Hindlimb muscle (tissue), 1 donor: ENCODE results near the gene OMD. TPM values are rescaled to one million over a fixed set of nuclear protein-coding genes. Genes with fewer than 3 reads are reported as not detected.
A peak's percentile ranks its signal among the peaks of the same experiment; 100 is the strongest.

Source experiments
- DNase-seq: peaks from one replicate; pipeline ENCODE4 v3.0.0-alpha.2; 2013
- polyA plus RNA-seq: library from polyadenylated mRNA; unstranded; fragments of 120-200 nt; gene quantifications from one replicate; pipeline ENCODE4 v1.2.1, GENCODE V29; 2013; ENCODE audit not compliant: insufficient read length

OMD gene, protein sequence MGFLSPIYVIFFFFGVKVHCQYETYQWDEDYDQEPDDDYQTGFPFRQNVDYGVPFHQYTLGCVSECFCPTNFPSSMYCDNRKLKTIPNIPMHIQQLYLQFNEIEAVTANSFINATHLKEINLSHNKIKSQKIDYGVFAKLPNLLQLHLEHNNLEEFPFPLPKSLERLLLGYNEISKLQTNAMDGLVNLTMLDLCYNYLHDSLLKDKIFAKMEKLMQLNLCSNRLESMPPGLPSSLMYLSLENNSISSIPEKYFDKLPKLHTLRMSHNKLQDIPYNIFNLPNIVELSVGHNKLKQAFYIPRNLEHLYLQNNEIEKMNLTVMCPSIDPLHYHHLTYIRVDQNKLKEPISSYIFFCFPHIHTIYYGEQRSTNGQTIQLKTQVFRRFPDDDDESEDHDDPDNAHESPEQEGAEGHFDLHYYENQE
- 2.7 TPM for polyA plus RNA-seq

DNA sequence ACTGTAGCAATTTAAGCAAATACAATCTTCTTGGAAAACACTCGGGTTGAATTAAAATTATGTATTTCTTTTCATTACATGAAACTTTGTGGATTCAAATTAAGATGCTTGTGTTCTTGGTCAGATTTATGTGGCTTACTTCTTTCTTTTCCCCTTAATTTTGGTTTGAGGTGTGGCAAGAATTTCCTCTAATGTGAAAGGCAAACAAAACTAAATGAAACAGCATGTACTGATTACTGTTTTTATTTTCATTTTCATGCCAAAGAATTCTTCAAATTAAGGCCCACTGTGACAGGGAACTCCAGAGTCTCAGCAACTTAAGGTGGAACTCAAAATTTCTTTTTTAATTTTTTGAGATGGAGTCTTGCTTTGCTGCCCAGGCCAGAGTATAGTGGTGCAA, at the start of gene OMD:
TSS of gene OMD (minus strand) at position 132 of the 400 bp plus-strand sequence. CDS start 6,913 bp downstream, outside the sequence.
- no peak for DNase-seq

DNA sequence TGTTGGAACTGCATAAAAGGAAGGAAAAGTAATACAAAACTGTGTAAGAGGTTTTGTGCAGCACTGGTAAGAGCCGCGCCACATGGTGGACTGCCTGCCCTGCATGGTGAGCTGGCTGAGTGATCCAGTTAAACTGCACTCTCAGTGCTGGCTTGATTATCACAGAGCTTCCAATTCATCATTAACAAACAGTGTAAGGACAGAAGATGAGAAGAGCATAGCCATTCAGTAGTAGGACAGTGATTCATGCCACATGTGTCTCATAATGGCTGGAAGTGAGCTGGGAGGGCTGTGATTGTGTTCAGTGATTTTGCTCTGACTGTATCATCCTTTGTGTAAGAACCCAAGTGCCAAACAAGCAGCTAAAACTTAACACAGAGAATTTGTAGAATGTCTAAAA, 43.9 kb upstream of the OMD start:
- no peak for DNase-seq

DNA sequence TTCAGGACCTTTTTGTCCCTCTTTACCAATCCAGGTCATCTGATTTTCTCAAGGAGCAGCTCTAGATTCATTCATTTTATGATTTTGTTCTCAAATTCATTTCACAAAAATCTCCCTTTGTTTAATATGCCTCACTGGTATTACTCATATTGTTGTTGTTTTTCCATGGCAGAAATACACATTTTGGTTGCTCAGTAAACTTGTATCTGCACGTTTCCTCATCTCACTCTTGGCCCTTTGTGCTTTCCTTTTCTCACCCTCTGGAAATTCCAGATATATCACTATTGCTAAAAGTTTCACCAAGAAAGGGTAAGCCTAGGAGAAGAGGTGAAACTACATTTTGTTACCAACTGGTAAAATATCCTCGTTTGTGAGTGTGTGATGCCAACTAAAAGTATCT, 43.2 kb upstream of the OMD start:
- no peak for DNase-seq

DNA sequence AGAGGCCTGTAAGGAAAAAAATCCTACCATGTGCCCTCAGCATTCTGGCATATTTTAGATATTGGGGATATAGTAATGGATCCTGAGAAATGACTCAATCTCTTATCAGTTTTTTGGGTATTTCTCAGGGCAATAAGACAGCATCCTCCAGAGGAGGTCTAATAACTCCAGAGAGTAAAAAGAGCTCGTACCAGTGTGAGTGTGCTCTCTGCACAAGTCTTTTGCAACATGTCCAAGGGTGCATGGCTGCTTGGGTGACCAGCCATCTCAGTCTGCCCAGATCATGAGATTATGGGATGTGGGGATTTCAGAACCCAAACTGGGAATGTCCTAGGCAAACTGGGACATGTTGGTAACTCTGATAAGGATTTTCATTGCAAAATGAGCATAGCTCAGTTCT, 42.8 kb upstream of the OMD start:
- no peak for DNase-seq

DNA sequence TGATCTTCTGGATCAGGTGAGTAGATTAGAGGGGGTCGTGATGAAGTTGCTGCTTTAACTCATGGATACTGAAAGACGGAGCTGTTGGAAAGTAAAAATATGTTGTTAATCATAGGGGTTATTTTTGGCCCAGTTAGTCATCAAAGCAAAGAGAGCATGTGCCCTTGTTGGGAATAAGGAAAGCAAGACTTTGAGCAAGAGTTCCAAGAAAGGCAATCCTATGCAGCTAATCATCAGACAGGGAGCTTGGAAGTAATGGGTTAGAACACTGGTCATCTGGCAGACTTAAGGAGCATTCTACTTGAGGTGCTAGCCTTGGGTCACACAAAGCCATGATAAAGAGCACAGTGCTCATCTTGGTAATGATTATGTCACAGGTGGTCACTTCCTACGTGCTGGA, 39.7 kb upstream of the OMD start:
- no peak for DNase-seq

DNA sequence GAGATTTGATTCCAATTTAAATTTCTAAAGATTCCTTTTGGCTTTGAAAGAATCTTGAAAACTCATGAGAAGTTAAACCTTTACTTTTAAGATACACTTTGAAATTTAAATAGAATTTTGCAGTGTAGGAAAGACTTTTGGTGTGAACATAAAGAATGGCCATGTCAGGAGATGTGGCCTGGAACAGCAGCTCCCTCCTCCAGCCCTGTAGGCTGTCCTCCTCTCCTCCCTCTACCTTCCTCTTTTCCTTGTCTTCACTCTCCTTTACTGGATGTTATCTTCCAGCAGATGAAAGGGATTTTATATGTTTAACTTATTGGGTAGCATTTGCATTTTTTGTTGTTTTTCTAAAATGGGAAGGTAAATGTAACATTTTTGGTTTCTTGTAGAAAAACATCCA, 39.1 kb upstream of the OMD start:
- DNase-seq: no peak

DNA sequence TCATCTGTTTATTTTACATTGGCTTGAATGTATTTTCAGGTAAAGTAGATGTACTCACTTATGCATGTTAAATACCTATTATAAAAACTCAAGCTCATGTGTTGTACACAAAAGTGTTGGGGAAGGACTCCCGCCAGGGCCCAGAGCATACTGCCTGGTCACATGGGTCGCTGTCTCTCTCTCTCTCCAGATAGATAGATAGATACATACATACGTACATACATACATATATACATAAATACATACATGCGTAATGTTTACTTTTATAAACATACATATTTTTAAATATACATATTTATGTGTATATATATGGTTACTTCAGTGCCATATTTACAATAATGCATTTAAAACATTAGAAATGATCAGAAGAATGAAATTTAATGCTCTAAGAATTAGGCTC, 33.3 kb upstream of the OMD start:
- no peak for DNase-seq

DNA sequence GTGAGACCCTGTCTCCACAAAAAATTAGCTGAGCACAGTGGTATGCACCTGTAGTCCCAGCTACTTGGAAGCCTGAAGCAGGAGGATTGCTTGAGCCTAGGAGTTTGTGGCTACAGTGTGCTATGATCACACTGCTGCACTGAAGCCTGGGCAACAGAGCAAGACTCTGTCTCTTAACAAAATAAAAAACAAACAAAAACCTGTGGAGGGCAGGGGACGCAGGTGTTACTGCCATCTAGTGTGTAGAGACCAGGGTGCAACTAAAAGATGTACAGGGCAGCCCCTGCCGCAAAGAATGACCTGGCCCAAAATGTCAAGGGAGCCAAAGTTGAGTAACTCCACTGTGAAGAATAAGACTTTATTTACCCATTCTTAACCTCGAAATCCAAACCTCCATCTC, 30.9 kb upstream of the OMD start:
- no peak for DNase-seq

DNA sequence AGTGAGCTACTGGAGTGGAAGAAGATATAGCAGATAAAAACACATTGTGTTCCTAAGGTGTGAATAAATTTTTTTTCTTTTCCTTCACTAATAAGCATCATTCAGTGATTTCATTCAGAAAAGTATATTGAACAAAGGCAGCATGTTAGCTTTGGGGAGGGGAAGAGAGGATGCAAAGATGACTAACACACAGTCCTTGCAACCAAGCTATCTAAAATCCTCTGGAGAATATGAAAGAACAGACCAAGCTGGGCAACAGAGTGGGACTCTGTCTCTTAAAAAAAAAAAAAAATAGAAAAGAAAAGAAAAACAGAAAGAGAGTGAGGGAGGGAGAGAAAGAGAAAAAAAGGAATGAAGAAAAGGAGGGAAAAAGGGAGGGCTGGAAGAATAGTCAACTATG, 22.3 kb upstream of the OMD start:
- no peak for DNase-seq

DNA sequence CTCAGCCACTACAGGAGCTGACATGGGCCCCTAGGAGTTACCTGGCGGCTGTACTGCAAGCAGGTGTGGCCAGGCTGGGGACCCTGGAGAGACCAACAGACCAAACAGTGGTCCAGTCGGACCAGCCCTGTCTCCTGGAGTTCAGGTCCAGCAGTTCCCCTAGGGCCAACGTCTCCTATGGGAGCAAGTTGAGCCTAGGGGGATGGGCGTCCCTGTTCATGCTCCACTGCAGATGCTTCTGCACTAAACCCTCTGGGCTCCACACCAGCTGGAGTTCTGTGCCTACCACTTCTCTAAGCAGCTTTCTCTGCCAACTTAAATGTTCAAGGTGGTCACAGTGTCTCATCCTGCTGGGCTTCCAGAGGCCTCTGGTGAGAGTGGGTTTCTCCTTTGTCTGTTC, 20.6 kb upstream of the OMD start:
- no peak for DNase-seq

DNA sequence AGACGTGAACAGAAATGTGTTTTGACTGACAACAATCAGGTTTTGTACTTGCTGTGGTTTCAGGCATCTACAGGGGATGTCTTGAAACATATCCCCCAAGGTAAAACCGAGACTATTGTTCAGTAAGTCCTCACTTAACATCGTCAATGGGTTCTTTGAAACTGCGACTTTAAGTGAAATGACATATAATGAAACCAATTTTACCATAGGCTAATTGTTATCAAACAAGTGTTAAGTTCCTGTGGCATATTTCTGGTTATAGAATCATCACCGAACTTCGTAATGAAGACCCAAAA, 16.4 kb upstream of the OMD start:
- no peak for DNase-seq

DNA sequence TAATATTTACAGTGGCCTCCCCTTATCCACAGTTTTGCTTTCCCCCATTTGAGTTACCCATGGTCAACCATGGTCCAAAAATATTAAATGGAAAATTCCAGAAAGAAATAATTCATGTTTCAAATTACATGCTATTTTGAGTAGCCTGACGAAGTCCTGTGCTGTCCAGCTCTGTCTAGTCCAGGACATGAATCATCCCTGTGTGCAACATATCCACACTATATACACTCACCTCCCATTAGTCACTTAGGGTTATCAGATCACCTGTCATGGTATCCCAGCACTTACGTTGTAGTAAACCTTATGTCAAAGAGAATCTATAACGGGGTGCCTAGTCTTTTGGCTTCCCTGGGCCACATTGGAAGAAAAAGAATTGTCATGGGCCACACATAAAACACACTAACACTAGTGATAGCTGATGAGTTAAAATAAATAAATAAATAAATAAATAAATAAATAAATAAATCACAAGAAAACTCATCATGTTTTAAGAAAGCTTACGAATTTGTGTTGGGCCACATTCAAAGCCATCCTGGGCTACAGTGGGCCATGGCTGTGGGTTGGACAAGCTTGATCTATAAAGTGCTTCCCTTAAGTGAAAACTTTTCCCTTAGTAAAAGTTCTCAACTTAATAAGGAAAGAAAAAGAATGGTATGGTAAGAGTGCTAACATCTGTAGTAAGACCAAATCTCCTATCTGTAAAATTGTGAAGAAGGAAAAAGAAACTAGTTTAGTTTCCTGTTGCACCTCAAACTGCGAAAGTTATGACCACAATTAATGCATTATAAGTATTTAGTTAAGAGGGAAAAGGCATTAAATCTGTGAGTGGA, 15.9 kb upstream of the OMD start:
- no peak for DNase-seq

DNA sequence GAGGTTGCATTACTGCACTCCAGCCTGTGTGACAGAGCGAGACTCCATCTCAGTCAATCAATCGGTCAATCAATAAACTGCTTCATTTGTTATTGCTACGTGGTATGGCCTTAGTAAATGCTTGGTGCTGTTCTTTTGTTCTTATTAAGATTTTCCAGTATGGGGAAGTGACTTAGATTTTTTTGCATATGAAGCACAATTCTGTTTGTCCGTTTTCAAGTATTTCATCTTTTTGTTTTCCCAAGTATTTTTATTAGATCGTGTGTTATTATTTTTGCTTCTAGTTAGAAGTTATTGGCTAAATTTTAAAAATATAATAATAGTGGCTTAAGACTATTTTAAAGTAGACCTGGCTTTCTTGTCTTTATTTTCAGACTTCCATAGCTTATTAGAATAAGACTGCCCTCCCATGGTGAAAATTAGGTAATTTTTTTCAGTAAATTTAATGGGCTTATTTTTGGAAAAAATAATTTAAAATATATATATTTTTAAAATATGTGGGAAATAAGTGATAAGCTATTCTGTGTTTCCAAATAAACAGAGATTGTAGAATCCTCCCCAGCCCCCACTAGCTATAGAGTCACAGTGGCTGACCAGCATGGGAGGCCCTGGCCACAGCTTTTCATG, 14.7 kb upstream of the OMD start:
- DNase-seq: no peak

DNA sequence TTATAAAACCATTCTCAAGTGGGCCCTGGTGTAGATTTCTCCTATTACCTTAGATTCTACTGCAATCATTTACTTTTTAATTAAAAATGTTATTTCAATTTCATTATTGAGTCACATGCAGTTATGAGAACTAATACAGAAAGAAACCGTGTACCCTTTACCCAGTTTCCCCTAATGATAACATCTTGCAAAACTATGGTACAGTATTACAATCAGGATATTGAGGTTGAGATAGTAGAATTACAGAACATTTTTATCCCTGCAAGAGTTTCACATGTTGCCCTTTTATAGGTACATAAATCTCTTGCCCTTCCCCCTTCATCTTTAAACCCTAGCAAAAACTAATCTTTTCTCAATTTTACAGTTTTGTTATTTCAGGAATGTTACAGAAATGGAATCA, 11.0 kb upstream of the OMD start:
- no peak for DNase-seq

DNA sequence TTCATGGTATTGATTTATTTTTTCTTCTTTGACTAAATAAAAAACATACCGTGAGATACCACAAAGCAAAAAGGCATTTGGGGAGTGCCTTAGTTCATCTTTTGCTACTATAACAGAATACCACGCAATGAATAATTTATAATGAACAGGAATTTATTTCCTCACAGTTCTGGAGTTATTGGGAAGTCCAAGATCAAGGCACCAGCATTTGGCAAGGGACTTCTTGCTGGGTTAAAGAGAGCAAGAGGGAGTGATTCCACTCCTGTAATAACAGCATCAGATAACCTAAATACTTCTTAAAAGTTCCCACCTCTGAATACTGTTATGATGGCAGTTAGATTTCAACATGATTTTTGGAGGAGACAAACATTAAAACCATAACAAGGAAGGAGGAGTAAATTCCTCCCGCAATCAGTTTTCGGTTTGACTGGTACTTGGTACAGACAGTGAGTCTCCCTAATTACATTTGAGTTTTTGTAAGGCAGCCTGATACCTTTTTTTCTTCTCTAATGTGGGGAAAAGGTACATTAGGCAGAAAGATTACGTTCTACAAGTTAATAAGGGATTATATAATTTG, 8.8 kb upstream of the OMD start:
- no peak for DNase-seq

DNA sequence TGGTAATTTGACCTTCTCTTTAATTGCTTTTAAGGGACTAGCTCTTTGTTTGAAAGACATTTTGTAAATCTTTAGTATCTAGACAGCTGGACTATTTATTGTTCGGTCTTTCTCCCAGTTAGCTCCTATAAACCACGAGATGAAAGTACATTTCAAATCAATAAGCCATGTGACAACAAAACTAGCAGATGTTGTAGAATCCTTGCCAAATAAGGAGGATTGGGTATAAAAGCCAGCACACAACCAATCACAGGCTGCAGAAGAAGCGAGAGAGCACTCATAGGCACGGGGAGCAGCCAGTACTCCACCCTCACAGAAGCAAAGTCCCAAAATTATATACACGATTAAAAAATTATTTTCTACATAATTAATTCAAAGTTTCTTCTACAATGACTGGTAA, 8.1 kb upstream of the OMD start:
- peak; percentile 54 for DNase-seq

DNA sequence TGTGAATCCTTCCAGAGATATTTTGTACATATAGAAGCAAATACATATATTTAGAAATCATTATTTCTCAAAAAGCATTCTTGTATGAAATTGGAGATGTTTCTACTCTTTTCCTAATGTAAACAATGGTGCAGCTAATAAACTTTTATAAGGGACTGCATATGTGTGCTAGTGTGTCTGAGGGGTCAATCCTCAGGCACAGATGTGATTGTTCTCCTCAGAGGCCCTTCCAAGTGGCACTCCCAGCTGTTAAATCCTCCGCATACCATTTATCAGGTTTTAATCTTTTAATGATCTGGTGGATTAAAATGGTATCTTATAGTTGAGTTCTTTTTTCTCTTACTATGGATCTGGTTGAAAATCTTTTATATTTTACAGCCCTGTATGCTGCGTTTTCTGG, 5.6 kb upstream of the OMD start:
- no peak for DNase-seq

DNA sequence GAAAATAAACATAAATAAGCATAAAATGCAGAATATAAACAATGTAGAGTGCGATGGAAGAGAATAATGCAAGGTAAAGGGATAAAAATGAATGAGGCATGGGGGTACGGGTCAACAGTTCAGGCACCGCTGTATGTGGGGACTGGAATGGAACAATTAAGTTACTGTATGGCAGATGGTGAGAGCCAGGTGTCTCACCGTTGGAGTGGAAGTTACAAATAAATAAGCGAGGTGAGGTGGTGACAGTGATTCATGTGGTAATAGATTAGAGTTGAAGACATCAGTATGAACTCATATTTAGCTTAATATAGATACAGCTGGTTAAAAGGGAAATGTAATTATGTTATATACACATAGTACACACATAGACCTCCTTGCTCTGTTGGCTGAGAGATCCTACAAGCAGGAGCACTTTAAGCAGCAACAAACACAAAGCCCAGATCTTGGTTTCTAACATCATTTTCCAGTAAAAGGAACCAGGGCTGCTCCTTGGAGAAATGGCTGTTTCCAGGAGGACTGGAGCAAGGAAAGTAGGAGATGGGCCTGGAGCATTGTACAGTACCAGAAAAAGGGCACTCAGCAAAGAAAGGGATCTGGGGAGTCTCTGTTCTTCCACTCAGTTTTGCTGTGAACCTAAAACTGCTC, 2.4 kb upstream of the OMD start:
- no peak for DNase-seq

DNA sequence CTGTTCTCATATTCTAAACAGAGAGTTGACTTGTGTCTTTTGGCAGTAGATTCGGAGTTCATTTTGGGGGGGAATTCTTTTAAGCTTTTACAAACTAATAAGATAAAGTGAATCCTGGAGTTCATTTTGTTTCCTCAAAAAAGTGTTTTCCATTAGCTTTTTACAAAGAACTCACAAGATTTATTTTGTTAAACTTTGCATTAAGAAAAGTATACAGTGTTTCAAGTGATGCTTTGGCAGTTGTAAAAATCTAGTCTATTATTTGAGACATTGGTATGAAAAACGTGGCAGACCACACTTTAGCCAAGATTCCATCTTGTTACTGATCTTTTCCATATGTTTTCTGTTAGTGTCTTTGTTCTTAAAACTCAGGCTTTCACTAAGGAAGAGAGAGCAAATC, 1.2 kb upstream of the OMD start:
- no peak for DNase-seq

DNA sequence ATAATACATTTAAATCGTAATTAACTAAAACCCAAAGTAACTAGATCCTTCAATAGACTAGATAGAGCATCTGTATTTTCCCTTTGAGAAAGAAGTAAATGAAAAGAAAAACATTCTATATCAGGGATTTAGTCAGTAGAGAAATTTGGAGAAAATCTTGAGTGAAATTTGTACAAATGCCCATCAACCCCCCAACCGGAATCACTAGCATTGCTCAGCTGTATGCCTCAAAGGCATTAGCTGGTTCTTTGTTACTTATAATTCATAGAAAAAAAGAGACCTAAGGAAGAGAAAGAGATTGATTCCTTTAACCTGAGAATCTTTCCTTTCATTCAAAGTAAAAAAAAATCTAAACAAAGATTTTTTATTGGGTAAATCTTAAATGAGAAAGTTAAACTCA, 659 bp downstream of the OMD start:
- no peak for DNase-seq

DNA sequence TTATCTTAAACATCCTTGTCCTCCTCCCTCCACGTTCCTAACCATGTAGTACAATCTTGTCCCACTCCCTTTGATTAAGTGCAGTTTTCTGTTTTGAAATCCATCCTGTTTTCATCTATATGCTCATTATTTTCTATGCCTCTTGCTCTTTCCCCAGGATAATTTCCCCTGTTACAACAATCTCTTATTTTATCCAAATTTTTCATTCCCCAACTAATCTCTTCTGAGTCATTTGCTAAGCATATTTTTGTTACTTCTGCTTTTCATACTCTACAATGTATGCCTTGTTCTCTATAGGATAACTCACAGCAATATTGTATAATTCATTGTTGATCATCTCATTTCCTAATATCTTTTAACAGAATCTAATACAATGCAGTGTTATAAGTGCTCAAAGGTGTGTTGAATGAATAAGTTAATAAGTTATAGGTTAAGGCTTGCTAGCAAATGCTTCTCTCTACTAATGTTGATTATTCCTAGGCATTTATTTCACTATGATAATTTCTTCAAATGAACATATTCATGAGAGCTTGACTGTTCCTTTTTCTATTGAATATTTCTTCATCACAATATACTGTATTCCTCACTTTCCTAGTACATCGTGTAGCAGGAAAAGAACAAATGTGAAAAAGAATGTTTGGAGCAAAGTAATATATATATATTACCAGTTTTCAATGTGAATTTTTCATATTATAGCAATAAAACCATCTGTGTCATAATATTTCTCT, 1.5 kb downstream of the OMD start:
- no peak for DNase-seq

DNA sequence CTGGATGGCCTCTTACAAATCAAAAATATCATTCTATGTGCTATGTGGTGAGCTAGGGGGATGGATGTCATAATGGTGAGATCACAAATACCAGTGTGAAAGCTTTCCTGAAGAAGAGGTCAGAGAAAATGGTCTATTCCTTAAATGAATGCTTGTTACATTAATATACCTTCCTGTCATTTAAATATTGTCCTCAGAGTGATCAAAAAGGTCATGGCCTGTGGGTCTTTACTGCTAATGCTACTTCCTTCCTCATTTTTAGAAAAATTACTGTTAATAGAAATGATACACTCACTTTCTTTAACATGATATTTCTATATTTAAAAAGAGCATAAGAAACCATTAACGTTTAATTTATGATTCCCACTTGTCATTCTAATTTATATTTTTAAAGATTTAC, 9.7 kb downstream of the OMD start:
- DNase-seq: no peak
